GM19463 (cell line): ENCODE data around the gene SNRNP35.
"Not testable (repeated sequence)": the region's sequence is repeated elsewhere in the genome, so short reads cannot be mapped to it uniquely, and the experiment has no call there.

ENCODE experiments used
- ATAC-seq: cut with Tn5 transposase; IDR thresholded peaks from one replicate; pipeline ENCODE4 v1.9.1; 2021; ENCODE audit warnings: mild to moderate bottlenecking, moderate library complexity; ENCODE audit not compliant: unreplicated experiment

Gene SNRNP35

GRCh38 chr12:123487428-123487827, 29.5 kb downstream of the SNRNP35 start:
- ATAC-seq = no peak

GRCh38 chr12:123488539-123489230, 30.7 kb downstream of the SNRNP35 start:
- ATAC-seq = no peak

GRCh38 chr12:123489580-123489979, 31.6 kb downstream of the SNRNP35 start:
- ATAC-seq = no peak

- no peak for ATAC-seq
These were observed 32.1 kb downstream of the SNRNP35 start for GRCh38 chr12:123490089-123490488.

GRCh38 chr12:123491056-123491455, 33.1 kb downstream of the SNRNP35 start:
- ATAC-seq = no peak

GRCh38 chr12:123491481-123491880, 33.5 kb downstream of the SNRNP35 start:
- no peak for ATAC-seq

GRCh38 chr12:123492339-123493039, 34.5 kb downstream of the SNRNP35 start:
- ATAC-seq = not testable (repeated sequence)

- no peak for ATAC-seq
These were observed 36.3 kb downstream of the SNRNP35 start for GRCh38 chr12:123494124-123494851.

GRCh38 chr12:123497065-123497464, 39.1 kb downstream of the SNRNP35 start:
- no peak for ATAC-seq

GRCh38 chr12:123498126-123498825, 40.3 kb downstream of the SNRNP35 start:
- no peak for ATAC-seq

GRCh38 chr12:123499332-123499731, 41.4 kb downstream of the SNRNP35 start:
- no peak for ATAC-seq

- ATAC-seq = no peak
These were observed 44.3 kb downstream of the SNRNP35 start for GRCh38 chr12:123502163-123502704.

GRCh38 chr12:123506059-123506842, 48.3 kb downstream of the SNRNP35 start:
- ATAC-seq = no peak

- no peak for ATAC-seq
These were observed 48.9 kb downstream of the SNRNP35 start for GRCh38 chr12:123506843-123507236.

GRCh38 chr12:123512838-123513665, 55.1 kb downstream of the SNRNP35 start:
- ATAC-seq = no peak

GRCh38 chr12:123513805-123514204, 55.9 kb downstream of the SNRNP35 start:
- ATAC-seq = no peak

- not testable (repeated sequence) for ATAC-seq
These were observed 56.8 kb downstream of the SNRNP35 start for GRCh38 chr12:123514582-123515221.

GRCh38 chr12:123516216-123516780, 58.4 kb downstream of the SNRNP35 start:
- ATAC-seq = no peak
